Peyer's patch (tissue), 4 donors: Measurements from ENCODE around the gene RNH1. TPM values are rescaled to one million over a fixed set of nuclear protein-coding genes. Genes with fewer than 3 reads are reported as not detected.

Source experiments
- DNase-seq, 3 donors: peaks; one replicate each; pipeline ENCODE4 v3.0.0-alpha.2; 2017 to 2019
- H3K27ac ChIP-seq, 4 donors: fragments of 200-600 bp; sonication (generic); one replicate each; pipeline ENCODE4 v1.5.1; 2016 to 2019
- H3K27me3 ChIP-seq, 2 donors: fragments of 200-600 bp; sonication (generic); one replicate each; pipeline ENCODE4 v1.5.1; 2019
- H3K36me3 ChIP-seq, 3 donors: fragments of 200-600 bp; sonication (generic); one replicate each; pipeline ENCODE4 v1.5.1; 2016 to 2019
- H3K4me1 ChIP-seq, 4 donors: fragments of 200-600 bp; sonication (generic); one replicate each; pipeline ENCODE4 v1.5.1; 2016 to 2019
- H3K4me3 ChIP-seq, 4 donors: fragments of 200-600 bp; sonication (generic); 1 replicate in 3 of 4; 2 replicates in 1 of 4; pipeline ENCODE4 v1.5.1; 2016 to 2019; ENCODE audit warnings: mild to moderate bottlenecking in 1 of 4
- H3K9me3 ChIP-seq, 4 donors: fragments of 200-600 bp; sonication (generic); one replicate each; pipeline ENCODE4 v1.5.1; 2016 to 2019; ENCODE audit warnings: mild to moderate bottlenecking in 1 of 4
- CTCF ChIP-seq, 6 experiments: fragments of 450-650 bp in 4 of 6; fragments of 200-600 bp in 2 of 6; sonication (generic) in 1 of 6; IDR thresholded peaks; one replicate each; pipeline ENCODE4 v1.5.1; 2017 to 2019; ENCODE audit warnings: antibody characterized with exemption in 6 of 6, mild to moderate bottlenecking in 3 of 6, moderate library complexity in 1 of 6
- POLR2A ChIP-seq, 2 donors: fragments of 450-650 bp; IDR thresholded peaks; one replicate each; pipeline ENCODE4 v1.5.1; 2017; ENCODE audit warnings: antibody characterized with exemption in 2 of 2, mild to moderate bottlenecking in 2 of 2, moderate library complexity in 2 of 2
- total RNA-seq, 4 donors: library from RNA; depleted of rRNA; stranded (reverse); fragments of >200 nt; gene quantifications; one replicate each; pipeline ENCODE4 v1.1.0, GENCODE V29; 2016

Gene RNH1
- total RNA-seq, 4 donors from 2014 or later, result 130 to 157 (median 137) TPM

DNA sequence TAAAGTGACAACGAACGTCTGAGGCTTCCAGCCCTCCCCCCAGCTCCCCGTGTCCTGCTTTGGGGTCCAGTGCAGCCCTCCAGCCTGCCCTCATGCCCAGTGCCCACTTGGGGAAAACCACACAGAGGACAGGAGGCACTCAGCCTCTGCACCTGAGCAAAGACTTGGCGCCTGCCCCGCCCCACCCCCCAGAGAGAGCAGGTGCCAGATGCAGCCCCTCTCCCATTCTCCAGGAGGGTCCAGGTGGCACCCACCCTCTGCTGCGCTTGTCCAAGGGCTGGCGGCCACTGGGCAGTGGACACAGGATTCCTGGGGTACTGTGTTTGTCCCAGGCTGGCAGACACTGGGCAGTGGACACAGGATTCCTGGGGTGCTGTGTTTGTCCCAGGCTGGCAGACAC lies 15.7 kb downstream of the RNH1 start:
- peaks cover 0 to 47% (median 0%) of the 10 kb centered on the region in 3 donors for H3K36me3 ChIP-seq
- H3K27ac ChIP-seq, result no peak overlapping the region
- DNase-seq, result no peak

GRCh38 chr11:490930-491260 lies 16.1 kb downstream of the RNH1 start:
- Histone ChIP-seq H3K4me1 (no peaks in the 10 kb centered on the region), H3K27me3 (no peaks in the 10 kb centered on the region), H3K9me3 (no peaks in the 10 kb centered on the region), H3K36me3 (peaks cover 0 to 43% (median 0%) of the 10 kb centered on the region in 3 donors), H3K27ac (no peak overlapping the region), H3K4me3 (no peak overlapping the region)
- no peak for TF ChIP-seq POLR2A (IDR thresholded peaks at IDR 0.05)
- no peak for TF ChIP-seq CTCF (IDR thresholded peaks at IDR 0.05)
- no peak for DNase-seq

More for the DNA sequence above, 15.7 kb downstream of the RNH1 start:
- no peak overlapping the region for H3K4me3 ChIP-seq
- H3K27me3 ChIP-seq, result no peaks in the 10 kb centered on the region
- H3K9me3 ChIP-seq, result no peaks in the 10 kb centered on the region
- no peak for TF ChIP-seq CTCF (IDR thresholded peaks at IDR 0.05)
- TF ChIP-seq POLR2A (IDR thresholded peaks at IDR 0.05), result no peak
- H3K4me1 ChIP-seq, result no peaks in the 10 kb centered on the region

DNA sequence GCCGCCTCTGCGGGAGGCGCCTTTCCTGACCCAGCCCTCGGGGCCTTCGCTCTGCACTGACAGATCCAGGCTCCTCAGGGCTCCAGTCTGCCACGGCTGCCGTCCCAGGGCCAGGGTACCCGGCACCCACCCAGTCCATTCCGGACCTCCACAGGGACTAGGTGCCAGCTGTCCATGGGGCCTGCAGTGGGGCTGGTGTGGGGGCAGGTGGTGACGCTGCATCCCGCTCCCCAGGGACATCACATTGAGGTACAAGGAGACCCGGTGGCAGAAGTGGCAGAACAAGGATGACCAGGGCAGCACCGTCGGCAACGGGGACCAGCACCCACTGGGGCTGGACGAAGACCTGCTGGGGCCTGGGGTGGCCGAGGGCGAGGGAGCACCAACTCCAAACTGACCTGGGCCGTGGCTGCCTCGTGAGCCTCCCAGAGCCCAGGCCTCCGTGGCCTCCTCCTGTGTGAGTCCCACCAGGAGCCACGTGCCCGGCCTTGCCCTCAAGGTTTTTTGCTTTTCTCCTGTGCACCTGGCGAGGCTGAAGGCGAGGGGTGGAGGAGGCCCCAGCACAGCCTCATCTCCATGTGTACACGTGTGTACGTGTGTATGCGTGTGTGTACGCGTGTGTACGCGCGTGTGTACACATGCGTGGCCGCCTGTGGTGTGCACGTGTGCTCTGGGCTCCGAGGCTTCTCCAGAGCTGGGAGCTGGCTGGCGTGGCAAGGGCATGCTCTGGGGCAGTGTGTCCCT lies 16.7 kb downstream of the RNH1 start:
- Histone ChIP-seq H3K27me3 (no peaks in the 10 kb centered on the region), H3K27ac (no peak overlapping the region), H3K4me1 (no peaks in the 10 kb centered on the region), H3K4me3 (no peak overlapping the region), H3K36me3 (peaks cover 0 to 39% (median 0%) of the 10 kb centered on the region in 3 donors), H3K9me3 (no peaks in the 10 kb centered on the region)
- no peak for TF ChIP-seq CTCF (IDR thresholded peaks at IDR 0.05)
- TF ChIP-seq POLR2A (IDR thresholded peaks at IDR 0.05), result no peak
- DNase-seq, result no peak

GRCh38 chr11:489610-490185 lies 17.3 kb downstream of the RNH1 start:
- Histone ChIP-seq H3K27me3 (no peaks in the 10 kb centered on the region), H3K36me3 (peaks cover 0 to 32% (median 0%) of the 10 kb centered on the region in 3 donors), H3K27ac (no peak overlapping the region), H3K4me3 (no peak overlapping the region), H3K9me3 (no peaks in the 10 kb centered on the region), H3K4me1 (no peaks in the 10 kb centered on the region)
- TF ChIP-seq CTCF (IDR thresholded peaks at IDR 0.05) (no peak), POLR2A (IDR thresholded peaks at IDR 0.05) (no peak)
- no peak for DNase-seq

- no peak for TF ChIP-seq POLR2A (IDR thresholded peaks at IDR 0.05)
- TF ChIP-seq CTCF (IDR thresholded peaks at IDR 0.05), result no peak
- Histone ChIP-seq H3K36me3 (peaks cover 0 to 25% (median 0%) of the 10 kb centered on the region in 3 donors), H3K27ac (no peak overlapping the region)
Measured at GRCh38 chr11:488992-489391, 18.1 kb downstream of the RNH1 start.

More at GRCh38 chr11:488992-489391, 18.1 kb downstream of the RNH1 start:
- peak in 1 of 3 donors; percentile 72 for DNase-seq
- Histone ChIP-seq H3K4me1 (no peaks in the 10 kb centered on the region), H3K9me3 (no peaks in the 10 kb centered on the region), H3K4me3 (no peak overlapping the region), H3K27me3 (no peaks in the 10 kb centered on the region)
